ENCODE results near the gene DPF3. TPM values are rescaled to one million over a fixed set of nuclear protein-coding genes. Genes with fewer than 3 reads are reported as not detected.
A peak's percentile ranks its signal among the peaks of the same experiment; 100 is the strongest.

DPF3 gene
- total and polyA plus RNA-seq, 2 of the 13 experiments (the other 11 are each of a cell fraction or from before 2014, with no cell fraction given), result 0.09 to 0.60 TPM

DNA sequence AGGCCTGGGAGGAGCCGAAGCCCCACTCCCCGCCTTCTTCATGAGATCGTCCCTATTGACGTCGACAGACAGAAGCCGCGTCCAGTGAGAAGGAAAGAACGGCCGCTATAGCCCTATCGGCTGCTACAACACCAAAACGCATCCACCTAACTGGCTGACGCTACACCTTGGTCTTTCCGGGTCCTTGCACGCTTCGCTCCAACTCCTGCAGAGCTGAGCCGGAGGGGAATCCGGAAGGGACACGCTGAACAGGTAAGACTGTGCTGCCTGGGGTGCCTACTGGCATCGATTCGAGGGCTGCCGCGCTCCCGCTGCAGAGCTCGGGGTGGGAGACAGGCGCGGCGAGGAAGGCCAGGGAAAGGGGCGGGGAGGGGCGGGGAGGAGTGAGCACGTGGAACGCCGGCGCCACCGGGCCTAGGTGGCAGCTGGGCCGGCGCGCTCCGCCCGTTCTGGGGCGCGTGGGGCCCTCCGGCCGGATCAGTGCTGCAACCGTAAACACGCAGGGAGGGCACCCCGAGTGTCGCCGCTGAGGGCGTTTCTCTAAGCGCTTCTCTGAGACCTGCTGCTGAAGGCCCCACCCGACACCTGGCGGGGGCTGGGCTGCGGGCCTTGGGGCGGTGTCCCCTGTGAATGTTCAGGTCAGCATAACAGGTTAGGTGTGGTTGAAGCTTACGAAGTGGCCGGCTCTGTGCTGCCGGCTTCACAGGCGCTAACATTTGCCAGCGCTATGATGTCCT lies 32.6 kb upstream of the DPF3 start, which contains the start of gene DCAF4 (continued):
- TF ChIP-seq MNT (IDR thresholded peaks at IDR 0.05), result peak; percentile 83
- TF ChIP-seq GMEB2 (CRISPR knock-in tag; IDR thresholded peaks at IDR 0.05; ENCODE audit: low read depth), result no peak
- no peak for TF ChIP-seq ELF4 (CRISPR knock-in tag; IDR thresholded peaks at IDR 0.05; ENCODE audit: borderline replicate concordance)
- no peak for TF ChIP-seq CENPX (CRISPR knock-in tag; IDR thresholded peaks at IDR 0.05)
- TF ChIP-seq EZH2 (conservative IDR thresholded peaks at IDR 0.05; ENCODE audit: low read depth, low read length), result no peak
- TF ChIP-seq BHLHE40 (IDR thresholded peaks at IDR 0.05; ENCODE audit: low read length), result no peak
- TF ChIP-seq ZNF772 (CRISPR knock-in tag; IDR thresholded peaks at IDR 0.05), result no peak
- no peak; the same call in 1 of the 2 replicates for TF ChIP-seq ZNF749 (CRISPR knock-in tag; IDR thresholded peaks at IDR 0.05; ENCODE audit: borderline replicate concordance)
- TF ChIP-seq ZBTB8A (CRISPR knock-in tag; IDR thresholded peaks at IDR 0.05; ENCODE audit: borderline replicate concordance, low read depth), result 0 out of 2 replicates have a peak, but pooled peaks have one; percentile 28
- TF ChIP-seq SMAD9 (CRISPR knock-in tag; IDR thresholded peaks at IDR 0.05), result no peak
- no peak for TF ChIP-seq ZNF709 (CRISPR knock-in tag; IDR thresholded peaks at IDR 0.05)
- TF ChIP-seq, protein P1, sequence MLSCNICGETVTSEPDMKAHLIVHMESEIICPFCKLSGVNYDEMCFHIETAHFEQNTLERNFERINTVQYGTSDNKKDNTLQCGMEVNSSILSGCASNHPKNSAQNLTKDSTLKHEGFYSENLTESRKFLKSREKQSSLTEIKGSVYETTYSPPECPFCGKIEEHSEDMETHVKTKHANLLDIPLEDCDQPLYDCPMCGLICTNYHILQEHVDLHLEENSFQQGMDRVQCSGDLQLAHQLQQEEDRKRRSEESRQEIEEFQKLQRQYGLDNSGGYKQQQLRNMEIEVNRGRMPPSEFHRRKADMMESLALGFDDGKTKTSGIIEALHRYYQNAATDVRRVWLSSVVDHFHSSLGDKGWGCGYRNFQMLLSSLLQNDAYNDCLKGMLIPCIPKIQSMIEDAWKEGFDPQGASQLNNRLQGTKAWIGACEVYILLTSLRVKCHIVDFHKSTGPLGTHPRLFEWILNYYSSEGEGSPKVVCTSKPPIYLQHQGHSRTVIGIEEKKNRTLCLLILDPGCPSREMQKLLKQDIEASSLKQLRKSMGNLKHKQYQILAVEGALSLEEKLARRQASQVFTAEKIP (CRISPR knock-in tag; IDR thresholded peaks at IDR 0.05; ENCODE audit: borderline replicate concordance), result no peak
- TF ChIP-seq ZBTB38 (CRISPR knock-in tag; IDR thresholded peaks at IDR 0.05), result no peak
- peak; percentile 68 for TF ChIP-seq ATF1 (CRISPR knock-in tag; IDR thresholded peaks at IDR 0.05)
- no peak; the same call in 1 of the 2 replicates for TF ChIP-seq NCOR1 (IDR thresholded peaks at IDR 0.05; ENCODE audit: borderline replicate concordance, low read length)
- TF ChIP-seq, protein P2, sequence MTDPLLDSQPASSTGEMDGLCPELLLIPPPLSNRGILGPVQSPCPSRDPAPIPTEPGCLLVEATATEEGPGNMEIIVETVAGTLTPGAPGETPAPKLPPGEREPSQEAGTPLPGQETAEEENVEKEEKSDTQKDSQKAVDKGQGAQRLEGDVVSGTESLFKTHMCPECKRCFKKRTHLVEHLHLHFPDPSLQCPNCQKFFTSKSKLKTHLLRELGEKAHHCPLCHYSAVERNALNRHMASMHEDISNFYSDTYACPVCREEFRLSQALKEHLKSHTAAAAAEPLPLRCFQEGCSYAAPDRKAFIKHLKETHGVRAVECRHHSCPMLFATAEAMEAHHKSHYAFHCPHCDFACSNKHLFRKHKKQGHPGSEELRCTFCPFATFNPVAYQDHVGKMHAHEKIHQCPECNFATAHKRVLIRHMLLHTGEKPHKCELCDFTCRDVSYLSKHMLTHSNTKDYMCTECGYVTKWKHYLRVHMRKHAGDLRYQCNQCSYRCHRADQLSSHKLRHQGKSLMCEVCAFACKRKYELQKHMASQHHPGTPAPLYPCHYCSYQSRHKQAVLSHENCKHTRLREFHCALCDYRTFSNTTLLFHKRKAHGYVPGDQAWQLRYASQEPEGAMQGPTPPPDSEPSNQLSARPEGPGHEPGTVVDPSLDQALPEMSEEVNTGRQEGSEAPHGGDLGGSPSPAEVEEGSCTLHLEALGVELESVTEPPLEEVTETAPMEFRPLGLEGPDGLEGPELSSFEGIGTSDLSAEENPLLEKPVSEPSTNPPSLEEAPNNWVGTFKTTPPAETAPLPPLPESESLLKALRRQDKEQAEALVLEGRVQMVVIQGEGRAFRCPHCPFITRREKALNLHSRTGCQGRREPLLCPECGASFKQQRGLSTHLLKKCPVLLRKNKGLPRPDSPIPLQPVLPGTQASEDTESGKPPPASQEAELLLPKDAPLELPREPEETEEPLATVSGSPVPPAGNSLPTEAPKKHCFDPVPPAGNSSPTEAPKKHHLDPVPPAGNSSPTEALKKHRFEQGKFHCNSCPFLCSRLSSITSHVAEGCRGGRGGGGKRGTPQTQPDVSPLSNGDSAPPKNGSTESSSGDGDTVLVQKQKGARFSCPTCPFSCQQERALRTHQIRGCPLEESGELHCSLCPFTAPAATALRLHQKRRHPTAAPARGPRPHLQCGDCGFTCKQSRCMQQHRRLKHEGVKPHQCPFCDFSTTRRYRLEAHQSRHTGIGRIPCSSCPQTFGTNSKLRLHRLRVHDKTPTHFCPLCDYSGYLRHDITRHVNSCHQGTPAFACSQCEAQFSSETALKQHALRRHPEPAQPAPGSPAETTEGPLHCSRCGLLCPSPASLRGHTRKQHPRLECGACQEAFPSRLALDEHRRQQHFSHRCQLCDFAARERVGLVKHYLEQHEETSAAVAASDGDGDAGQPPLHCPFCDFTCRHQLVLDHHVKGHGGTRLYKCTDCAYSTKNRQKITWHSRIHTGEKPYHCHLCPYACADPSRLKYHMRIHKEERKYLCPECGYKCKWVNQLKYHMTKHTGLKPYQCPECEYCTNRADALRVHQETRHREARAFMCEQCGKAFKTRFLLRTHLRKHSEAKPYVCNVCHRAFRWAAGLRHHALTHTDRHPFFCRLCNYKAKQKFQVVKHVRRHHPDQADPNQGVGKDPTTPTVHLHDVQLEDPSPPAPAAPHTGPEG (CRISPR knock-in tag; IDR thresholded peaks at IDR 0.05), result no peak; the same call in 1 of the 2 replicates
- TF ChIP-seq ZNF431 (CRISPR knock-in tag; IDR thresholded peaks at IDR 0.05; ENCODE audit: borderline replicate concordance, low read depth), result no peak
- no peak for TF ChIP-seq ZNF430 (CRISPR knock-in tag; IDR thresholded peaks at IDR 0.05)
